Measurements from ENCODE around the gene ACVR1B.

The ACVR1B gene

DNA sequence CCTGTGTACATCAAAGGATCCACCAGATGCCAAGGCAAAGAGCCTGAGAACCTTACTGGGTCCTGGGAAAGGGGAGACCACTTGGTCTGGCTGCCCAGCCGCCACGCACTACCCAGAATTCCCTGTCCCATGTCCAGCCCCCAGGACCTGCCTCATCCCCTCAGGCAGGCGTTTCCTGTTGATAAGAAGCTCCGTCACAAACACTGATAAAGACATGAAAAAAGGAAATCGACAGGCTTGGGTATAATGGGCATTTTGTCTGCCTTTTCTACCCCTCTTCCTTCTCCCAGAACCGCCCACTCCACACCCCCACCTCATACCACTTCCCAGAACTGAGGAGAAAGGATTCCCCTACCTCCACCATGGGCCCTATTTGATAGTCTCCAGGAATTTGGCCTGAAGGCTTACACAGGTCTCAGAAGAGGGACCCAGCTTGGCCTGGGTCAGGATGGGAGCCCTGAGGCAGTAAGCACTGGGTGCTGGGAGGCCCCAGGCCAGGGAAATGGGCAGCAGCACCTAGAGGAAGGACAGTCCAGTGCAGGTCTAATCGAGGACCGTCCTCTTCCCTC, 25.4 kb upstream of the ACVR1B start:
- Histone ChIP-seq H3K9me3 (ENCODE audit: control insufficient read depth in 1 of 2, low read length in 2 of 2) (no peaks in the 10 kb centered on the region), H3K4me1 (ENCODE audit: control insufficient read depth in 1 of 2, insufficient read depth in 2 of 2, low read length in 2 of 2) (peaks cover 26 to 43% of the 10 kb centered on the region in 2 donors), H3K4me3 (ENCODE audit: low read depth in 1 of 2, low read length in 2 of 2) (no peak overlapping the region), H3K36me3 (ENCODE audit: control insufficient read depth in 1 of 2, insufficient read depth in 2 of 2, low read length in 2 of 2) (no peaks in the 10 kb centered on the region), H3K27me3 (ENCODE audit: control insufficient read depth in 1 of 2, insufficient read depth in 2 of 2, low read length in 2 of 2) (no peaks in the 10 kb centered on the region), H3K27ac (ENCODE audit: low read depth, low read length) (no peak overlapping the region), H3K9ac (ENCODE audit: low read depth in 1 of 2, low read length in 2 of 2) (no peak overlapping the region)

DNA sequence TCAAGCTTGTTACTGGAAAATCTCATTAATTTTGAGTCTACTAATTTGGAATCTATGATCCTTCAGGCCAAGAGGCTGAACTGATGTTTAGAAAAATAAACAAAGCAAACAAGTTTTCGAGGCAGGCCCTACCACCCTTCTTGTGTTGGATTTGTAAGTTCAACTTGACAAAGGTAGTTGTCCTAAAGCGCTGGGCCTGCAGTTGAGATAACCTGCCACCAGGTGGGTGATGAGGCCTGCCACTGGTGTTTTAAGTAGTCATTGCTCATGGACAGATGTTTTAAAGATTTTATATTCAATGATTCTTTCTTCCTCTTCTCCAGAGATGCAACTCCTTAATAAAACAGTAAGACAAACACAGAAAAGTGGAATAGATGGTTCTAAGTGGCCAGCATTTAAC, 24.8 kb upstream of the ACVR1B start:
- Histone ChIP-seq H3K36me3 (ENCODE audit: control insufficient read depth in 1 of 2, insufficient read depth in 2 of 2, low read length in 2 of 2) (no peaks in the 10 kb centered on the region), H3K9ac (ENCODE audit: low read depth in 1 of 2, low read length in 2 of 2) (no peak overlapping the region), H3K4me3 (ENCODE audit: low read depth in 1 of 2, low read length in 2 of 2) (no peak overlapping the region), H3K9me3 (ENCODE audit: control insufficient read depth in 1 of 2, low read length in 2 of 2) (no peaks in the 10 kb centered on the region), H3K27ac (ENCODE audit: low read depth, low read length) (no peak overlapping the region), H3K27me3 (ENCODE audit: control insufficient read depth in 1 of 2, insufficient read depth in 2 of 2, low read length in 2 of 2) (no peaks in the 10 kb centered on the region), H3K4me1 (ENCODE audit: control insufficient read depth in 1 of 2, insufficient read depth in 2 of 2, low read length in 2 of 2) (peaks cover 26 to 39% of the 10 kb centered on the region in 2 donors)

DNA sequence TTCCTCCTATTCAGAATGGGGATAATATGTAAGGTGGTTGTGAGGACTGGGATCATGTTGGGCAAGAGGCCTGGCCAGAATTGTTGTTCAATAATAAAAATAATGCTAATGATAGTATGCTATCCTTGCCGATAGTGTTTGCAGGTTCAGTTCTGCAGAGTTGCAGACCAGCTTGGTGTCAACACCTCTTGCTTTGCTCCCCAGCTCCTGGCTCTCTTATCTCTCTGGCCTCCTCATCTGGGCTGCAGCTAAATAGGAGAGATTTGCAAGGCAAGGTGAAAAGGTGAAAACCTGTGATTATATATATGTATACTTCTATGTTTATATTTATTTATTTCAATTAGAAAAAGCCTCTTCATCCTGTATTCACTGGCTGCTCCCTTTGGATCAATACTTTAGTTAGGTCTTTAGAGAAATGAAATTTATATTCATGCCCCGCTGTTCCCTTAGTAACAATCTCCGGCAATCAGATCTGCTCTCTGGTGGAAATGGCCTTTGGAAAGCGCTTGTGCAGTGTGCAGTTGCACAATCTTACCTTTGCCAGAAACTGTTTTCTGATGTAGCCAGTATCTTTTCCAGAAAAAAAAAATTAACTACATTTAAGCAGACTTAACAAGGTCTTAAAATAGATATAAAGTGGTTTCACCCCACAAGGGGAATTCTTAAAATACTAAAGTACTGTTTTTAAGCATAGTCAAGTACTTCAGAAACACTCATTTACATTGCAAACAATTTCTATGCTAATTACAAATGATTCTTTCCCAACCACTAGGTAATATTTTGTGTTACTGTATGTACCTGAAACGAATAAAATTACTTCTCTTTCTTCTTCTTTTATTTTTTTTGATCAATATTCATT, 19.1 kb upstream of the ACVR1B start:
- Histone ChIP-seq H3K27me3 (ENCODE audit: control insufficient read depth in 1 of 2, insufficient read depth in 2 of 2, low read length in 2 of 2) (no peaks in the 10 kb centered on the region), H3K36me3 (ENCODE audit: control insufficient read depth in 1 of 2, insufficient read depth in 2 of 2, low read length in 2 of 2) (no peaks in the 10 kb centered on the region), H3K9ac (ENCODE audit: low read depth in 1 of 2, low read length in 2 of 2) (no peak overlapping the region), H3K9me3 (ENCODE audit: control insufficient read depth in 1 of 2, low read length in 2 of 2) (no peaks in the 10 kb centered on the region), H3K4me1 (ENCODE audit: control insufficient read depth in 1 of 2, insufficient read depth in 2 of 2, low read length in 2 of 2) (peaks cover 10% of the 10 kb centered on the region in 2 donors), H3K27ac (ENCODE audit: low read depth, low read length) (no peak overlapping the region), H3K4me3 (ENCODE audit: low read depth in 1 of 2, low read length in 2 of 2) (no peak overlapping the region)

DNA sequence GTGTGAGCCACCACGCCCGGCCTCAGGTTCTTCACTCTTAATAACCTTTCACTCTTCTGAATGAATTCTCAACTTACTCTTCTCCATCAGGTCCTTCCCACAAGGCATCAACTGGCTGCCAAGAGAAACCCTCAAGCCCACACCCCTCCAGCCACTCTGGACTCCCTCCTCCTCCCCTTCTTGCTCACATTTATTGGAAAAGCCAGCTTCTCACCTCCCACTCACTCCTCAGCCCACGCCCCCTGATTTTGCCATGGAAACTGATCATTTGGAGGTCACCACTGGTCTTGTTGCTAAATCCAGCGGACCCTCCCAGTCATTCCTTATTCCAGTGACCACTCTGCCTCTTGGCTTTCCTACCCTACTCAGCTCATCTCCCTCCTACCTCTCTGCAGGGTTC, 17.4 kb upstream of the ACVR1B start:
- Histone ChIP-seq H3K36me3 (ENCODE audit: control insufficient read depth in 1 of 2, insufficient read depth in 2 of 2, low read length in 2 of 2) (no peaks in the 10 kb centered on the region), H3K4me1 (ENCODE audit: control insufficient read depth in 1 of 2, insufficient read depth in 2 of 2, low read length in 2 of 2) (peaks cover 10% of the 10 kb centered on the region in 2 donors), H3K9me3 (ENCODE audit: control insufficient read depth in 1 of 2, low read length in 2 of 2) (no peaks in the 10 kb centered on the region), H3K4me3 (ENCODE audit: low read depth in 1 of 2, low read length in 2 of 2) (no peak overlapping the region), H3K27me3 (ENCODE audit: control insufficient read depth in 1 of 2, insufficient read depth in 2 of 2, low read length in 2 of 2) (peaks cover 0 to 3% of the 10 kb centered on the region in 2 donors), H3K9ac (ENCODE audit: low read depth in 1 of 2, low read length in 2 of 2) (no peak overlapping the region), H3K27ac (ENCODE audit: low read depth, low read length) (no peak overlapping the region)

DNA sequence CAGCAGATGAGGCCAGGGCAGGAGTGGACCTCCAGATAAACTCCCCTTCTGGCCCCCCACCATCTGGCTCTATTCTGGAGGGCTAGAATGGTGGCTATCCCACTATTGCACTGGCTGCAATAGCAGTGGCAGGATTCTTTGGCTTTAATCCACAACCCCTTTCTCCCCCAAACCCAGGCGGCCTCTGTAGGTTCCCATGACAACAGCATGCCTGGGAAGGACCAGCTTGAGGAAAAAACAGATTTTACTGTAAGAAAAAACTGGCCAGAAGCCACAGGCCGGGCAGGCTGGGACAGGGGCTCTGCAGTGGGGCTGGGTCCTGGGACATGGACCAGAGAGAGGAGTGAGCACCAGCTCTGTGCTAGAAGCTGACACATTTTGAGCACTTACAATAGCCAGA, 13.6 kb upstream of the ACVR1B start:
- Histone ChIP-seq H3K27ac (ENCODE audit: low read depth, low read length) (no peak overlapping the region), H3K9me3 (ENCODE audit: control insufficient read depth in 1 of 2, low read length in 2 of 2) (no peaks in the 10 kb centered on the region), H3K36me3 (ENCODE audit: control insufficient read depth in 1 of 2, insufficient read depth in 2 of 2, low read length in 2 of 2) (no peaks in the 10 kb centered on the region), H3K4me1 (ENCODE audit: control insufficient read depth in 1 of 2, insufficient read depth in 2 of 2, low read length in 2 of 2) (peaks cover 16 to 18% of the 10 kb centered on the region in 2 donors), H3K27me3 (ENCODE audit: control insufficient read depth in 1 of 2, insufficient read depth in 2 of 2, low read length in 2 of 2) (peaks cover 0 to 3% of the 10 kb centered on the region in 2 donors), H3K4me3 (ENCODE audit: low read depth in 1 of 2, low read length in 2 of 2) (no peak overlapping the region), H3K9ac (ENCODE audit: low read depth in 1 of 2, low read length in 2 of 2) (no peak overlapping the region)

DNA sequence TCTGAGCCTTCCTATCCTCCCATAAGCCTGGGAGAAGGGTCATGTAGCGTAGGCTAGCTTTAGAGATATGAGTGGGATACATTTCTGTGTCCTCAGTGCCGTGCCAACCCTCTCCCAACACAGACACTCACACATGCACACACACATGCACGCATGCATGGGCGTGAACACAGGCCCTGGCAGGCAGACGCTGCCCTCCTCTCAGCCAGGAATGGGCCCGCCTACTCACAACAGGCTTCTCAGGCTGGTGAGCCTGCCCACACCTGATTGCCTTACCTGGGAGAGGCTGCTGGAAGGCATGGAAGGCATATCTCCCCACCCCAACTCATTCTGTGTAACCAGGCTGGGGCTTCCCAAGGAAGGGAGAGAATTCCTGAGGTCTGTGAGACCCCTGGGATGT, 12.8 kb upstream of the ACVR1B start:
- Histone ChIP-seq H3K27me3 (ENCODE audit: control insufficient read depth in 1 of 2, insufficient read depth in 2 of 2, low read length in 2 of 2) (peaks cover 0 to 3% of the 10 kb centered on the region in 2 donors), H3K4me1 (ENCODE audit: control insufficient read depth in 1 of 2, insufficient read depth in 2 of 2, low read length in 2 of 2) (peaks cover 13 to 16% of the 10 kb centered on the region in 2 donors), H3K9me3 (ENCODE audit: control insufficient read depth in 1 of 2, low read length in 2 of 2) (no peaks in the 10 kb centered on the region), H3K27ac (ENCODE audit: low read depth, low read length) (no peak overlapping the region), H3K36me3 (ENCODE audit: control insufficient read depth in 1 of 2, insufficient read depth in 2 of 2, low read length in 2 of 2) (no peaks in the 10 kb centered on the region), H3K4me3 (ENCODE audit: low read depth in 1 of 2, low read length in 2 of 2) (no peak overlapping the region), H3K9ac (ENCODE audit: low read depth in 1 of 2, low read length in 2 of 2) (no peak overlapping the region)

DNA sequence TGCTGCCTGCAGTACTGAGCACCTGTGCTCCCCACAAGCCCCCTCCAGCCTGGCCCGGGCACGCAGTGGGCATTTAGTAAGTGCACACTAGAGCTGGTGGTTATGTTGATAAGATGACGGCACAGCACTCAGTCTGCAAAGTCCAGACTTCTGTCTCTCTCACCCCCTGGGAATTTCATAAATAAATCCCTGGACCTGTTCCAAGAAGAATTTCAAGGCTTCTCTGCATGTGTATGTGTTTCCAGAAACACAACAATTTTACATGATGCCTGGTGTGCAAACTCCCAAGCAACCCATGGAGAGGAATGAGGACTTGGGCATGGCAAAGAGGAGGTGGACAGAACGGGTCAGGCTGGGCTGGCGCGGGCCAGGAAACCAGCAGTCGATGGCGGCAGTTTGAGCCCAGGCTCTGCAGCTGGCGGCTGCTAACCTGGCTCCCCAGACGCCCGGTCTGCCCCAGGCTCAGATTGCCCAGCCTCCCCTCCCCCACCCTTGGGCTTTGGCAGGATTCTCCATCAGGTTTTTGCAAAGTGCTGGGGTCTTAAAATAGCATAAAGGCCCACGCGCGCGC, 10.4 kb upstream of the ACVR1B start:
- H3K36me3 ChIP-seq (ENCODE audit: control insufficient read depth in 1 of 2, insufficient read depth in 2 of 2, low read length in 2 of 2): no peaks in the 10 kb centered on the region
- H3K9me3 ChIP-seq (ENCODE audit: control insufficient read depth in 1 of 2, low read length in 2 of 2): peaks cover 5 to 8% of the 10 kb centered on the region in 2 donors
- peak overlapping the region in 1 of 2 donors; percentile 4 for H3K4me3 ChIP-seq (ENCODE audit: low read depth in 1 of 2, low read length in 2 of 2)
- peaks cover 13 to 16% of the 10 kb centered on the region in 2 donors for H3K4me1 ChIP-seq (ENCODE audit: control insufficient read depth in 1 of 2, insufficient read depth in 2 of 2, low read length in 2 of 2)
- no peak overlapping the region for H3K9ac ChIP-seq (ENCODE audit: low read depth in 1 of 2, low read length in 2 of 2)
- no peak overlapping the region for H3K27ac ChIP-seq (ENCODE audit: low read depth, low read length)
- H3K27me3 ChIP-seq (ENCODE audit: control insufficient read depth in 1 of 2, insufficient read depth in 2 of 2, low read length in 2 of 2): peaks cover 0 to 3% of the 10 kb centered on the region in 2 donors

DNA sequence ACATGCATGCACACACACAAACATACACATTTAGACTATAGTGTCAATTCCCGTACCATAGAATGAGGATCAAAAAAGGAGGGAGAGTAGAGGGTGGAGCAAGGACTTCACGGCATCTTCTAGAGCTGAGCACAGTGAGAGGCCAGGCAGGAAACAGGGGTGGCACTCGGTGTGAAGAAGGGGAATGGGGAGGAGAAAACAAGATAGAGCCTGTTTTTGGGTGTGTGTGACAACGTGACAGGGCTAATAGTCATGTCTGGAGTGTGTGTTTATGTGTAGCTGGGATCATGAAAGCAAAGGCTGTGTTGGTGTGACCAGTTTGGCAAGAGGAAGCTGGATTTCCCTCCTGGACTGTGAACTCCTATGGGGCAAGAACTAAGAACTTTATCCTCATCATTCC, 9.9 kb upstream of the ACVR1B start:
- no peak overlapping the region for H3K27ac ChIP-seq (ENCODE audit: low read depth, low read length)
- peaks cover 0 to 3% of the 10 kb centered on the region in 2 donors for H3K27me3 ChIP-seq (ENCODE audit: control insufficient read depth in 1 of 2, insufficient read depth in 2 of 2, low read length in 2 of 2)
- H3K9ac ChIP-seq (ENCODE audit: low read depth in 1 of 2, low read length in 2 of 2): no peak overlapping the region
- H3K36me3 ChIP-seq (ENCODE audit: control insufficient read depth in 1 of 2, insufficient read depth in 2 of 2, low read length in 2 of 2): no peaks in the 10 kb centered on the region
- H3K4me1 ChIP-seq (ENCODE audit: control insufficient read depth in 1 of 2, insufficient read depth in 2 of 2, low read length in 2 of 2): peaks cover 13 to 16% of the 10 kb centered on the region in 2 donors
- H3K4me3 ChIP-seq (ENCODE audit: low read depth in 1 of 2, low read length in 2 of 2): no peak overlapping the region
- H3K9me3 ChIP-seq (ENCODE audit: control insufficient read depth in 1 of 2, low read length in 2 of 2): peaks cover 5 to 8% of the 10 kb centered on the region in 2 donors

DNA sequence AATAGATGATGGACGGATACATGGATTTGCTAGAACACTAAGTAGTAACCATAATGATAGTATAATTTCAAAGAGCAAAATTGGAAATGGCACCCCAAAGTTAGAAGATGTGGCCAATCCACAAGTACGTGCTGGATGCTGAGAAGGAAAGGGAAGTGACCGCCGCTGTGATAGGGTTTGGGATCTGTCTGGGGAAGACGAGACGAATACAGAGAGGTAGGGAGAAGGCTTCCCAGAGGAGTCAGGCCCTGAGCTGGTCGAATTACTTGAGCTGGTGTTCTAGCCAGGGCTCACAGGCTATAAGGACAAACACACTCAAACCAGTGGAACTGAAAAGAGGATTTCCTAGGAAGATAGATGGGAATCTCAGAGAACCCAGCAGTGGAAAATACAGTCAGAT, 9.4 kb upstream of the ACVR1B start:
- Histone ChIP-seq H3K9me3 (ENCODE audit: control insufficient read depth in 1 of 2, low read length in 2 of 2) (peaks cover 5 to 8% of the 10 kb centered on the region in 2 donors), H3K9ac (ENCODE audit: low read depth in 1 of 2, low read length in 2 of 2) (no peak overlapping the region), H3K4me3 (ENCODE audit: low read depth in 1 of 2, low read length in 2 of 2) (no peak overlapping the region), H3K4me1 (ENCODE audit: control insufficient read depth in 1 of 2, insufficient read depth in 2 of 2, low read length in 2 of 2) (peaks cover 13 to 16% of the 10 kb centered on the region in 2 donors), H3K27ac (ENCODE audit: low read depth, low read length) (no peak overlapping the region), H3K36me3 (ENCODE audit: control insufficient read depth in 1 of 2, insufficient read depth in 2 of 2, low read length in 2 of 2) (no peaks in the 10 kb centered on the region), H3K27me3 (ENCODE audit: control insufficient read depth in 1 of 2, insufficient read depth in 2 of 2, low read length in 2 of 2) (peaks cover 0 to 3% of the 10 kb centered on the region in 2 donors)

DNA sequence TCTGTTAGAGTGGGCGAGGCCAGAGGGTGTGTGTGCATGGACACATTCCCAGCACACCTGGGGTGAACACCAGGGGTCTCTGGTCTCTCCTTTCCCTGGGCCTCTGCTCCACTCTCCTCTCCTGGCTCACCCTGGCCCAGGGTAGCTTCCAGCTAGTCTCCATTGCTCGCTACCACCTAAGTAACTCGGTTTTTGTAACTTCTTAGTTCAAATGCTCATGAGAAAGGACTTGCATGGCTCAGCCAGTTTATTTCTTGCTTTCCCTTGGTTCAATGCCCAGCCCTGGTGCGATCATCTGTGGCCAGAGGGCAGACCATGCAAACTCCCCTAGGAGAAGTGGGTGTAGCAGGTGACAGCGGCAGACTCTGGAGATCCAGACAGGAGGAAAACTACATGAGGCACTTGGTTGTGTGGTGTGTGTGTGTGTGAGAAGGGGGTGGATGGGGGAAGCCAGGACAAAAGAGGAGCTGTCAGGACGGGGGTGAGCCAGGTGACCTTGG, 8.9 kb upstream of the ACVR1B start:
- Histone ChIP-seq H3K9me3 (ENCODE audit: control insufficient read depth in 1 of 2, low read length in 2 of 2) (peaks cover 5 to 8% of the 10 kb centered on the region in 2 donors), H3K4me1 (ENCODE audit: control insufficient read depth in 1 of 2, insufficient read depth in 2 of 2, low read length in 2 of 2) (peaks cover 16 to 18% of the 10 kb centered on the region in 2 donors)

More for the DNA sequence above, 8.9 kb upstream of the ACVR1B start:
- Histone ChIP-seq H3K27me3 (ENCODE audit: control insufficient read depth in 1 of 2, insufficient read depth in 2 of 2, low read length in 2 of 2) (peaks cover 0 to 3% of the 10 kb centered on the region in 2 donors), H3K9ac (ENCODE audit: low read depth in 1 of 2, low read length in 2 of 2) (no peak overlapping the region), H3K4me3 (ENCODE audit: low read depth in 1 of 2, low read length in 2 of 2) (no peak overlapping the region), H3K27ac (ENCODE audit: low read depth, low read length) (no peak overlapping the region), H3K36me3 (ENCODE audit: control insufficient read depth in 1 of 2, insufficient read depth in 2 of 2, low read length in 2 of 2) (no peaks in the 10 kb centered on the region)
